GM12878 (cell line): ENCODE results near the gene RGS19. TPM values are rescaled to one million over a fixed set of nuclear protein-coding genes. Genes with fewer than 3 reads are reported as not detected.

ENCODE experiments used
- ATAC-seq: fragments of 200-7000 bp; cut with Tn5 transposase; 3 replicates; pipeline ENCODE4 v1.9.1; 2020; ENCODE audit warnings: mild to moderate bottlenecking, moderate library complexity
- BruUV-seq: library from RNA; stranded (reverse); fragments of 400-500 nt; replicated peaks from 2 replicates; lab custom pipeline; 2021; lab: Mats Ljungman, UMichigan
- CTCF ChIA-PET: fragments of 300-600 bp; sonication (Branson Sonifier 250); formaldehyde crosslinking; extraction: SDS; loops from one replicate; lab custom pipeline; 2021; ENCODE audit warnings: inconsistent platforms; lab: Yijun Ruan, JAX
- POLR2A ChIA-PET: fragments of 350-600 bp; formaldehyde crosslinking; extraction: SDS; loops from one replicate; lab custom pipeline; 2021; ENCODE audit warnings: inconsistent platforms; lab: Charles Lee
- RAD21 ChIA-PET: fragments of 300-600 bp; sonication (Branson Sonifier 250); formaldehyde crosslinking; loops from one replicate; lab custom pipeline; 2023; ENCODE audit warnings: antibody characterized with exemption; ENCODE audit not compliant: unreplicated experiment; lab: Charles Lee
- SMC1A ChIA-PET: fragments of 300-600 bp; sonication (Branson Sonifier 250); formaldehyde crosslinking; loops from one replicate; lab custom pipeline; 2023; ENCODE audit not compliant: unreplicated experiment, uncharacterized antibody; lab: Charles Lee
- DNase-seq: peaks from one replicate; pipeline ENCODE4 v3.0.0-alpha.2; 2011; ENCODE audit warnings: low read depth, low spot score
- FAIRE-seq: peaks from 3 replicates; lab custom pipeline; 2011; peaks lifted over from hg19 to GRCh38; lab: Jason Lieb, UNC
- H2AFZ ChIP-seq: 2 replicates; pipeline ENCODE4 v1.6.0; 2011; ENCODE audit warnings: low read depth, low read length, control low read depth; ENCODE audit not compliant: control insufficient read depth
- H3K27ac ChIP-seq: 2 replicates; pipeline ENCODE4 v1.5.1; 2011; ENCODE audit warnings: control low read depth; ENCODE audit not compliant: control insufficient read depth, insufficient read depth
- H3K27me3 ChIP-seq, 2 experiments: replicated peaks in 1 of 2; 2 replicates each; pipeline versions ENCODE4 v1.6.0 to v1.6.1; 2011; ENCODE audit warnings: low read length in 1 of 2; ENCODE audit not compliant: control insufficient read depth in 2 of 2, insufficient read depth in 2 of 2
- H3K36me3 ChIP-seq, 2 experiments: 2 replicates each; pipeline ENCODE4 v1.5.1; 2011; ENCODE audit warnings: low read length in 1 of 2; ENCODE audit not compliant: control insufficient read depth in 2 of 2, insufficient read depth in 2 of 2
- H3K4me1 ChIP-seq: 2 replicates; pipeline ENCODE4 v1.6.1; 2011; ENCODE audit warnings: mild to moderate bottlenecking, low read length, moderate library complexity, mixed read lengths; ENCODE audit not compliant: control insufficient read depth, insufficient read depth
- H3K4me2 ChIP-seq: 2 replicates; pipeline ENCODE4 v1.6.0; 2011; ENCODE audit warnings: control low read depth; ENCODE audit not compliant: control insufficient read depth, insufficient read depth
- H3K4me3 ChIP-seq: fragments of 200-600 bp; sonication (generic); 2 replicates; pipeline ENCODE4 v1.5.1; 2016
- H3K79me2 ChIP-seq: 2 replicates; pipeline ENCODE4 v1.6.0; 2011; ENCODE audit warnings: low read length; ENCODE audit not compliant: control insufficient read depth, insufficient read depth
- H3K9ac ChIP-seq: 2 replicates; pipeline ENCODE4 v1.8.0; 2011; ENCODE audit warnings: low read length, control low read depth, mixed read lengths; ENCODE audit not compliant: control insufficient read depth, insufficient read depth
- H3K9me3 ChIP-seq: replicated peaks from 3 replicates; pipeline ENCODE4 v1.5.1; 2011; ENCODE audit warnings: mild to moderate bottlenecking, low read length; ENCODE audit not compliant: control insufficient read depth, insufficient read depth
- H4K20me1 ChIP-seq: 2 replicates; pipeline ENCODE4 v1.6.0; 2011; ENCODE audit not compliant: control insufficient read depth, insufficient read depth
- BHLHE40 ChIP-seq, 2 experiments: fragments of 450-650 bp in 1 of 2; IDR thresholded peaks; 2 replicates each; pipeline ENCODE4 v1.6.1; 2011 to 2017; ENCODE audit warnings: low read depth in 2 of 2, borderline replicate concordance in 1 of 2, improper control_type of control experiment in 1 of 2, low read length in 1 of 2, mild to moderate bottlenecking in 1 of 2
- CUX1 ChIP-seq: IDR thresholded peaks from 2 replicates; pipeline ENCODE4 v1.6.1; 2012; ENCODE audit warnings: improper control_type of control experiment, low read depth, low read length; ENCODE audit not compliant: insufficient replicate concordance
- GATAD2B ChIP-seq: fragments of 450-650 bp; conservative IDR thresholded peaks from 2 replicates; pipeline ENCODE4 v1.6.1; 2017; ENCODE audit warnings: low read depth, mild to moderate bottlenecking, moderate library complexity
- MXI1 ChIP-seq: fragments of 150-350 bp; IDR thresholded peaks from 2 replicates; pipeline ENCODE4 v1.6.1; 2011; ENCODE audit warnings: low read depth, mild to moderate bottlenecking, inconsistent platforms, low read length, improper control_type of control experiment
- SMAD5 ChIP-seq: IDR thresholded peaks from 2 replicates; pipeline ENCODE4 v1.6.1; 2016; ENCODE audit warnings: antibody characterized with exemption, low read depth
- TCF3 ChIP-seq: IDR thresholded peaks from 2 replicates; pipeline ENCODE4 v1.6.1; 2012; ENCODE audit warnings: low read depth, mild to moderate bottlenecking, low read length, borderline replicate concordance; ENCODE audit not compliant: insufficient read depth
- ZBTB40 ChIP-seq: fragments of 450-650 bp; IDR thresholded peaks from 2 replicates; pipeline ENCODE4 v1.6.1; 2016; ENCODE audit warnings: mild to moderate bottlenecking, moderate library complexity, borderline replicate concordance
- ZNF274 ChIP-seq: IDR thresholded peaks from one replicate; pipeline ENCODE4 v1.8.0; 2011; ENCODE audit not compliant: insufficient read length, insufficient read depth
- ZNF384 ChIP-seq: IDR thresholded peaks from 2 replicates; pipeline ENCODE4 v1.6.1; 2012; ENCODE audit warnings: low read depth, mild to moderate bottlenecking, low read length, improper control_type of control experiment, borderline replicate concordance
- WGBS: methylation state at CpG from one replicate; pipeline ENCODE4 v1.1.6; 2016; ENCODE audit warnings: low lambda C conversion rate; ENCODE audit not compliant: insufficient replicate concordance, insufficient coverage; ENCODE audit errors: missing lambda C conversion rate; 5-methylcytosine and 5-hydroxymethylcytosine counted together
- in situ Hi-C: fragments of 300-500 bp; cut with MboI; formaldehyde crosslinking; loops from 9 replicates; pipeline ENCODE4 v1.14.3; 2018; ENCODE audit warnings: mixed read lengths
- intact Hi-C: fragments of 100-400 bp; cut with micrococcal nuclease; formaldehyde crosslinking; loops from one replicate; pipeline ENCODE4 v1.14.2; 2022; ENCODE audit not compliant: unreplicated experiment
- polyA plus RNA-seq, 11 experiments: library from polyadenylated mRNA; depleted of rRNA in 4 of 11; unstranded in 6 of 11; stranded (reverse) in 5 of 11; fragments of >200 nt; fragmentation: Nextera tagmentation in 4 of 11; fragmentation: Illumina TruSeq in 1 of 11; extraction: Ambion mirVana in 4 of 11; extraction: Trizol in 1 of 11; gene quantifications; 1 replicate in 1 of 11; 2 replicates in 10 of 11; pipeline versions ENCODE4 v1.2.1 to v1.2.3, GENCODE V29; 2011 to 2016; ENCODE audit warnings: inconsistent platforms in 2 of 11, missing spikeins in 2 of 11, low read depth in 1 of 11
- total RNA-seq, 4 experiments: library from RNA; depleted of rRNA in 3 of 4; stranded (reverse); fragments of >200 nt in 3 of 4; fragmentation: Illumina TruSeq in 1 of 4; extraction: Trizol in 1 of 4; gene quantifications; 2 replicates each; pipeline versions ENCODE4 v1.2.1 to v1.2.3, GENCODE V29; 2013 to 2021

Gene RGS19
- total and polyA plus RNA-seq, 10 of the 15 experiments (the other 5 are each of a cell fraction or from before 2014, with no cell fraction given) = 0.82 to 62.4 (median 39.8) TPM

GRCh38 chr20:64062596-64063388 lies 16.5 kb downstream of the RGS19 start, which contains the start of gene TCEA2 (continued):
- peak; percentile 38 to 76; a peak in 3 of 4 replicates for TF ChIP-seq BHLHE40 (IDR thresholded peaks at IDR 0.05; ENCODE audit: borderline replicate concordance in 1 of 2, low read depth in 2 of 2, low read length in 1 of 2)
- TF ChIP-seq TCF3 = 0 out of 2 replicates have a peak, but pooled peaks have one; percentile 15
- peak; percentile 68; the same call in 1 of the 2 replicates for TF ChIP-seq GATAD2B
- TF ChIP-seq ZNF384 = no peak
- no peak for TF ChIP-seq ZNF274

GRCh38 chr20:64062276-64062595 lies 17.1 kb downstream of the RGS19 start:
- RAD21 ChIA-PET = interaction anchor here (1.0 to 2.3 kb wide), 8 partner anchors 17 to 524 kb away, joined by 3 to 8 read pairs (median 4); partner anchors contain the start of genes OPRL1, PTK6, RGS19 and TPD52L2
- intact Hi-C loops (loop anchor here (2.0 kb wide), 1 partner anchor 17 kb away; the partner anchor contains the start of gene RGS19), in situ Hi-C loops (no loop called here)
- POLR2A ChIA-PET = interaction anchor here (0.9 to 2.6 kb wide), 6 partner anchors 9 to 106 kb away, joined by 3 to 11 read pairs (median 5); partner anchors contain the start of gene UCKL1
- H3K27ac ChIP-seq = peak overlapping the region; percentile 56
- peak overlapping the region; percentile 72 for H3K4me3 ChIP-seq
- no peaks in the 10 kb centered on the region for H3K9me3 ChIP-seq
- peak overlapping the region; percentile 87; the same call in 1 of the 2 replicates for H2AFZ ChIP-seq
- BruUV-seq = no TSS peak
- SMC1A ChIA-PET = interaction anchor here (0.8 to 2.1 kb wide), 5 partner anchors 8 to 82 kb away, joined by 3 to 8 read pairs (median 4); partner anchors contain the start of genes RGS19 and SAMD10
- no peak for DNase-seq
- no peaks in the 10 kb centered on the region; the same call in none of the 2 replicates for H3K79me2 ChIP-seq
- no peak for ATAC-seq
- TF ChIP-seq ZBTB40 (no peak), MXI1 (no peak), CUX1 (no peak), SMAD5 (no peak)
- FAIRE-seq = no peak
- peak overlapping the region; percentile 88 for H3K9ac ChIP-seq
- peaks cover 47% of the 10 kb centered on the region for H3K4me1 ChIP-seq
- CTCF ChIA-PET = interaction anchor here (0.8 to 1.1 kb wide), 4 partner anchors 21 to 151 kb away, joined by 3 to 7 read pairs (median 3); partner anchors contain the start of gene PRPF6
- WGBS = 72% methylated on average over 5 of the region's 5 CpGs
- H3K27me3 ChIP-seq = no peaks in the 10 kb centered on the region
- H4K20me1 ChIP-seq = no peaks in the 10 kb centered on the region
- peak overlapping the region; percentile 92 for H3K4me2 ChIP-seq
- H3K36me3 ChIP-seq = no peaks in the 10 kb centered on the region
